Activated CD4-positive, alpha-beta T cell treated with anti-CD3 and anti-CD28 coated beads, Interleukin-2, Interleukin-6, amounts not matched to agents 100 ng/mL and 50 ng/mL, durations not matched to agents 16 hours and 8 hours (primary cell): Measurements from ENCODE around the gene STX16.

Experiments
- DNase-seq: peaks from one replicate; pipeline ENCODE4 v3.0.0-alpha.2; 2020

STX16 gene

GRCh38 chr20:58677808-58678207 lies 26.7 kb downstream of the STX16 start:
- no peak for DNase-seq

GRCh38 chr20:58678806-58679205 lies 27.7 kb downstream of the STX16 start:
- DNase-seq = no peak

- no peak for DNase-seq
Measured at GRCh38 chr20:58682656-58683531, 31.8 kb downstream of the STX16 start.

- DNase-seq = no peak
Measured at GRCh38 chr20:58684291-58684690, 33.2 kb downstream of the STX16 start.

- no peak for DNase-seq
Measured at GRCh38 chr20:58685988-58686387, 34.9 kb downstream of the STX16 start.

GRCh38 chr20:58688414-58688813 lies 37.3 kb downstream of the STX16 start:
- DNase-seq = no peak

- no peak for DNase-seq
Measured at GRCh38 chr20:58688840-58689239, 37.8 kb downstream of the STX16 start.

GRCh38 chr20:58690396-58691135 lies 39.5 kb downstream of the STX16 start:
- no peak for DNase-seq

- DNase-seq = no peak
Measured at GRCh38 chr20:58691773-58692578, 40.9 kb downstream of the STX16 start.

- peak; percentile 77 for DNase-seq
Measured at GRCh38 chr20:58692579-58693225, 41.6 kb downstream of the STX16 start, which contains the start of gene NPEPL1. TSS of gene NPEPL1 (plus strand) at chr20:58692800. CDS start at chr20:58692901, 101 bp downstream.

GRCh38 chr20:58693226-58694006 lies 42.3 kb downstream of the STX16 start:
- DNase-seq = peak; percentile 13

GRCh38 chr20:58694241-58695083 lies 43.4 kb downstream of the STX16 start:
- DNase-seq = no peak

GRCh38 chr20:58695084-58695722 lies 44.1 kb downstream of the STX16 start:
- no peak for DNase-seq

GRCh38 chr20:58695895-58696375 lies 44.9 kb downstream of the STX16 start:
- no peak for DNase-seq

GRCh38 chr20:58696411-58696961 lies 45.4 kb downstream of the STX16 start:
- no peak for DNase-seq

GRCh38 chr20:58697201-58697866 lies 46.3 kb downstream of the STX16 start:
- DNase-seq = no peak

GRCh38 chr20:58697867-58698703 lies 47.0 kb downstream of the STX16 start:
- no peak for DNase-seq
